Tibial nerve (tissue), 4 donors: ENCODE measurements around the gene SHROOM2. TPM values are rescaled to one million over a fixed set of nuclear protein-coding genes. Genes with fewer than 3 reads are reported as not detected.

Source experiments
- DNase-seq, 2 donors: peaks; one replicate each; pipeline ENCODE4 v3.0.0-alpha.2; 2019; ENCODE audit warnings: low spot score in 2 of 2
- H3K27ac ChIP-seq, 4 donors: fragments of 200-600 bp; sonication (generic) in 3 of 4; one replicate each; pipeline ENCODE4 v1.5.1; 2017 to 2019; ENCODE audit warnings: mild to moderate bottlenecking in 1 of 4
- H3K27me3 ChIP-seq, 2 donors: fragments of 200-600 bp; sonication (generic) in 1 of 2; one replicate each; pipeline versions ENCODE4 v1.5.1 to v1.6.0; 2017 to 2019
- H3K36me3 ChIP-seq, 3 donors: fragments of 200-600 bp; sonication (generic); one replicate each; pipeline ENCODE4 v1.5.1; 2018 to 2019
- H3K4me1 ChIP-seq, 4 donors: fragments of 200-600 bp; sonication (generic) in 3 of 4; one replicate each; pipeline ENCODE4 v1.5.1; 2017 to 2019
- H3K4me3 ChIP-seq, 4 donors: fragments of 200-600 bp; sonication (generic) in 3 of 4; one replicate each; pipeline ENCODE4 v1.5.1; 2017 to 2019; ENCODE audit warnings: mild to moderate bottlenecking in 1 of 4, moderate library complexity in 1 of 4
- H3K9me3 ChIP-seq, 4 donors: fragments of 200-600 bp; sonication (generic) in 3 of 4; one replicate each; pipeline ENCODE4 v1.5.1; 2017 to 2019
- CTCF ChIP-seq, 5 experiments: fragments of 200-600 bp in 3 of 5; fragments of 450-650 bp in 2 of 5; sonication (generic) in 3 of 5; IDR thresholded peaks; one replicate each; pipeline ENCODE4 v1.5.1; 2016 to 2019; ENCODE audit warnings: antibody characterized with exemption in 5 of 5, mild to moderate bottlenecking in 3 of 5, moderate library complexity in 2 of 5
- EP300 ChIP-seq, 2 donors: sonication (generic); formaldehyde crosslinking; IDR thresholded peaks; one replicate each; pipeline ENCODE4 v1.6.1; 2017; ENCODE audit warnings: antibody characterized with exemption in 2 of 2, mild to moderate bottlenecking in 1 of 2
- POLR2A ChIP-seq, 2 donors: fragments of 450-650 bp; IDR thresholded peaks; one replicate each; pipeline ENCODE4 v1.6.1; 2017; ENCODE audit warnings: antibody characterized with exemption in 2 of 2, mild to moderate bottlenecking in 2 of 2, moderate library complexity in 2 of 2
- WGBS, 2 donors: methylation state at CpG; one replicate each; pipeline ENCODE4 v1.1.5; 2018; 5-methylcytosine and 5-hydroxymethylcytosine counted together
- total RNA-seq, 4 donors: library from RNA; depleted of rRNA; stranded (reverse); fragments of >200 nt; gene quantifications; one replicate each; pipeline ENCODE4 v1.1.0, GENCODE V29; 2016

The SHROOM2 gene
- total RNA-seq, 4 donors from 2014 or later = 2.7 to 5.0 (median 3.6) TPM

- Histone ChIP-seq H3K4me1 (no peaks in the 10 kb centered on the region), H3K27me3 (no peaks in the 10 kb centered on the region), H3K9me3 (no peaks in the 10 kb centered on the region), H3K4me3 (no peak overlapping the region), H3K36me3 (no peaks in the 10 kb centered on the region), H3K27ac (no peak overlapping the region)
- no peak for DNase-seq
- WGBS, 2 donors = 31 to 33% methylated on average over 3 of the region's 3 CpGs
- TF ChIP-seq CTCF (IDR thresholded peaks at IDR 0.05) (no peak), POLR2A (IDR thresholded peaks at IDR 0.05) (no peak), EP300 (IDR thresholded peaks at IDR 0.05) (no peak)
Measured at GRCh38 chrX:9746148-9746888, 39.9 kb upstream of the SHROOM2 start.

- Histone ChIP-seq H3K9me3 (no peaks in the 10 kb centered on the region), H3K27ac (no peak overlapping the region), H3K27me3 (no peaks in the 10 kb centered on the region), H3K36me3 (no peaks in the 10 kb centered on the region), H3K4me3 (no peak overlapping the region), H3K4me1 (no peaks in the 10 kb centered on the region)
- 84 to 91% methylated on average over 4 of the region's 4 CpGs for whole genome bisulfite sequencing, 2 donors
- TF ChIP-seq POLR2A (IDR thresholded peaks at IDR 0.05) (no peak), EP300 (IDR thresholded peaks at IDR 0.05) (no peak), CTCF (IDR thresholded peaks at IDR 0.05) (no peak)
- DNase-seq = no peak
Measured at GRCh38 chrX:9747644-9748043, 38.6 kb upstream of the SHROOM2 start.

GRCh38 chrX:9749146-9749692 lies 37.0 kb upstream of the SHROOM2 start:
- Histone ChIP-seq H3K4me1 (no peaks in the 10 kb centered on the region), H3K4me3 (no peak overlapping the region), H3K27me3 (no peaks in the 10 kb centered on the region), H3K27ac (no peak overlapping the region), H3K9me3 (no peaks in the 10 kb centered on the region), H3K36me3 (no peaks in the 10 kb centered on the region)
- TF ChIP-seq POLR2A (IDR thresholded peaks at IDR 0.05) (no peak), CTCF (IDR thresholded peaks at IDR 0.05) (no peak), EP300 (IDR thresholded peaks at IDR 0.05) (no peak)
- DNase-seq = no peak
- 54 to 66% methylated on average over 6 to 11 of the region's 11 CpGs for WGBS, 2 donors

- WGBS, 2 donors = 86 to 90% methylated on average over 7 of the region's 7 CpGs
- no peaks in the 10 kb centered on the region for H3K27me3 ChIP-seq
- no peak overlapping the region for H3K4me3 ChIP-seq
- H3K27ac ChIP-seq = no peak overlapping the region
- TF ChIP-seq EP300 (IDR thresholded peaks at IDR 0.05) = no peak
- TF ChIP-seq POLR2A (IDR thresholded peaks at IDR 0.05) = no peak
- no peak for TF ChIP-seq CTCF (IDR thresholded peaks at IDR 0.05)
- DNase-seq = no peak
- H3K4me1 ChIP-seq = no peaks in the 10 kb centered on the region
- H3K36me3 ChIP-seq = no peaks in the 10 kb centered on the region
- peaks cover 0 to 3% (median 0%) of the 10 kb centered on the region in 4 donors for H3K9me3 ChIP-seq
Measured at GRCh38 chrX:9757366-9757765, 28.9 kb upstream of the SHROOM2 start.

- WGBS, 2 donors = 61 to 71% methylated on average over 4 of the region's 4 CpGs
Measured at GRCh38 chrX:9758021-9758638, 28.1 kb upstream of the SHROOM2 start.

More at GRCh38 chrX:9758021-9758638, 28.1 kb upstream of the SHROOM2 start:
- Histone ChIP-seq H3K27me3 (peaks cover 0 to 7% of the 10 kb centered on the region in 2 donors), H3K36me3 (no peaks in the 10 kb centered on the region), H3K4me3 (no peak overlapping the region), H3K27ac (no peak overlapping the region), H3K9me3 (peaks cover 0 to 3% (median 0%) of the 10 kb centered on the region in 4 donors), H3K4me1 (no peaks in the 10 kb centered on the region)
- TF ChIP-seq CTCF (IDR thresholded peaks at IDR 0.05) (no peak), EP300 (IDR thresholded peaks at IDR 0.05) (no peak), POLR2A (IDR thresholded peaks at IDR 0.05) (no peak)
- no peak for DNase-seq
